ENCODE results near the gene ARID5B.

DNA sequence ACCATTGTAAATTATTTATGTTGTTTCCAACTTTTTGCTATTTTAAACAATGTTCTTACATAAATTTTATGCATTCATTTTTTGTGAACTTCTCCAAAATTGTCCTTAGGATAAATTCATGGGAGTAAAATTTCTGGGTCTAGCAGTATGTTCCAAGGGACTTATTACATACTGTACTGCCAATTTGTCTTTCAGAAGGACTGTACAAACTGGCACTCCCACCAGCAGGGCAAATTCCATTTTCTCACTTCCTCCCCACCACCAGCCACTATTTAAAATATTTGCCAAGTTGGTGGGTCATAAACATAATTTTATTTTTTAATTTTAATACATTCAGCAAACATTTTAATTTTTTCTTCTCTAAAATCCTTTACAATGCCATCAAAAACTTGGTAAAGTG lies 13.7 kb upstream of the ARID5B start:
- TF ChIP-seq, protein P1, sequence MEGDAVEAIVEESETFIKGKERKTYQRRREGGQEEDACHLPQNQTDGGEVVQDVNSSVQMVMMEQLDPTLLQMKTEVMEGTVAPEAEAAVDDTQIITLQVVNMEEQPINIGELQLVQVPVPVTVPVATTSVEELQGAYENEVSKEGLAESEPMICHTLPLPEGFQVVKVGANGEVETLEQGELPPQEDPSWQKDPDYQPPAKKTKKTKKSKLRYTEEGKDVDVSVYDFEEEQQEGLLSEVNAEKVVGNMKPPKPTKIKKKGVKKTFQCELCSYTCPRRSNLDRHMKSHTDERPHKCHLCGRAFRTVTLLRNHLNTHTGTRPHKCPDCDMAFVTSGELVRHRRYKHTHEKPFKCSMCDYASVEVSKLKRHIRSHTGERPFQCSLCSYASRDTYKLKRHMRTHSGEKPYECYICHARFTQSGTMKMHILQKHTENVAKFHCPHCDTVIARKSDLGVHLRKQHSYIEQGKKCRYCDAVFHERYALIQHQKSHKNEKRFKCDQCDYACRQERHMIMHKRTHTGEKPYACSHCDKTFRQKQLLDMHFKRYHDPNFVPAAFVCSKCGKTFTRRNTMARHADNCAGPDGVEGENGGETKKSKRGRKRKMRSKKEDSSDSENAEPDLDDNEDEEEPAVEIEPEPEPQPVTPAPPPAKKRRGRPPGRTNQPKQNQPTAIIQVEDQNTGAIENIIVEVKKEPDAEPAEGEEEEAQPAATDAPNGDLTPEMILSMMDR (IDR thresholded peaks at IDR 0.05): no peak
- TF ChIP-seq ZFX (IDR thresholded peaks at IDR 0.05; ENCODE audit: borderline replicate concordance): no peak
